ENCODE results near the gene ZSWIM1.

DNA sequence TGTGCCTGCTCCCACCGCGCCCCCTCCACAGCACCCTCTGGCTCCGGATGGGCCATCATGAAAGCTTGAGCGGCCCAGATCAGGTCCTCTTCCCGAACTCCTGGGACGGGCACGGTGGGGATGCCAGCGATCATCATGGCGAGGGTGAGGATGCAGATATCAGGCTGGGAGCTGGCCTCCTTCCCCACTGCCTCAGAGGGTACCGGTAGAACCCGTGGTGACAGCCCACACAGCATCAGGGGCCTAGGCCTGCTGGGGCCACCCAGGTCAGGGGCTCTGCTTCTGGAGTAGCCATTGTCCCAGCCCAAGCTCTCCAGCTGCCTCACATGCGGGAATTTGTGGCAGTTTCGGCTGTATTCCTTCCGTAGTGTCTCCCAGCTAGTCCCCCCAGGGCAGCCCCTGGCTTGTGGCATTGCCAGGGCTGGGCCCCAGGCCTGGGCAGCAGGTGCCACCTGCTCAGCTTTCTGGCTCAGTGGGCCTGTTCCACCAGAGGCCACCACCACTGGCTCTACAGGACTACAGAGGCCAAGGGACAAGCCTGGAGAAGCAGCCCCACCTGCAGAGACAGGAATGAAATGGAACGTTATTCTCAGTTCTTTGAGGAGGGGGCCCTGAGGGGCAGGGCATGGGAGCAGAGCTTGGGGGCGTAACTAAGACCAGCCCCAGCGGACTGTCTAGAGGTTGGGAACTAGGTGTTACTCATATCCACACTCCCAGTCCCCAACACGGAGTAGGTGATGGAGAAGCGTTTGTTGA, 5.7 kb downstream of the ZSWIM1 start:
- TF ChIP-seq, protein P1, sequence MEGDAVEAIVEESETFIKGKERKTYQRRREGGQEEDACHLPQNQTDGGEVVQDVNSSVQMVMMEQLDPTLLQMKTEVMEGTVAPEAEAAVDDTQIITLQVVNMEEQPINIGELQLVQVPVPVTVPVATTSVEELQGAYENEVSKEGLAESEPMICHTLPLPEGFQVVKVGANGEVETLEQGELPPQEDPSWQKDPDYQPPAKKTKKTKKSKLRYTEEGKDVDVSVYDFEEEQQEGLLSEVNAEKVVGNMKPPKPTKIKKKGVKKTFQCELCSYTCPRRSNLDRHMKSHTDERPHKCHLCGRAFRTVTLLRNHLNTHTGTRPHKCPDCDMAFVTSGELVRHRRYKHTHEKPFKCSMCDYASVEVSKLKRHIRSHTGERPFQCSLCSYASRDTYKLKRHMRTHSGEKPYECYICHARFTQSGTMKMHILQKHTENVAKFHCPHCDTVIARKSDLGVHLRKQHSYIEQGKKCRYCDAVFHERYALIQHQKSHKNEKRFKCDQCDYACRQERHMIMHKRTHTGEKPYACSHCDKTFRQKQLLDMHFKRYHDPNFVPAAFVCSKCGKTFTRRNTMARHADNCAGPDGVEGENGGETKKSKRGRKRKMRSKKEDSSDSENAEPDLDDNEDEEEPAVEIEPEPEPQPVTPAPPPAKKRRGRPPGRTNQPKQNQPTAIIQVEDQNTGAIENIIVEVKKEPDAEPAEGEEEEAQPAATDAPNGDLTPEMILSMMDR (IDR thresholded peaks at IDR 0.05 in 8 of 11, conservative IDR thresholded peaks at IDR 0.05 in 3 of 11): no peak
- TF ChIP-seq POLR2A (IDR thresholded peaks at IDR 0.05): no peak
